Adrenal gland (tissue), 12 donors: ENCODE data around the gene CHSY3. TPM values are rescaled to one million over a fixed set of nuclear protein-coding genes. Genes with fewer than 3 reads are reported as not detected.

Source experiments
- DNase-seq, 7 donors: peaks; one replicate each; pipeline ENCODE4 v3.0.0-alpha.2; 2019 to 2020
- H3K27ac ChIP-seq, 5 donors: fragments of 200-600 bp; sonication (generic) in 4 of 5; 1 replicate in 3 of 5; 2 replicates in 2 of 5; pipeline versions ENCODE4 v1.5.1 to v1.8.0; 2016 to 2020; ENCODE audit warnings: mild to moderate bottlenecking in 1 of 5
- H3K27me3 ChIP-seq: fragments of 200-600 bp; 2 replicates; pipeline ENCODE4 v1.8.0; 2021
- H3K36me3 ChIP-seq, 2 donors: fragments of 200-600 bp; replicated peaks in 1 of 2; 1 replicate in 1 of 2; 2 replicates in 1 of 2; pipeline versions ENCODE4 v1.5.1 to v1.8.0; 2018 to 2022
- H3K4me1 ChIP-seq, 2 donors: fragments of 200-600 bp; replicated peaks in 1 of 2; 1 replicate in 1 of 2; 2 replicates in 1 of 2; pipeline versions ENCODE4 v1.5.1 to v1.8.0; 2018 to 2021
- H3K4me3 ChIP-seq, 4 donors: fragments of 200-600 bp; sonication (generic) in 3 of 4; one replicate each; pipeline ENCODE4 v1.5.1; 2016 to 2018
- H3K9me3 ChIP-seq, 3 donors: fragments of 200-600 bp; sonication (generic) in 1 of 3; replicated peaks in 1 of 3; 1 replicate in 2 of 3; 2 replicates in 1 of 3; pipeline versions ENCODE4 v1.5.1 to v1.8.0; 2016 to 2021
- CTCF ChIP-seq, 6 experiments: fragments of 450-650 bp in 4 of 6; fragments of 200-600 bp in 2 of 6; sonication (generic) in 1 of 6; IDR thresholded peaks; 1 replicate in 5 of 6; 2 replicates in 1 of 6; pipeline versions ENCODE4 v1.5.1 to v1.8.0; 2016 to 2021; ENCODE audit warnings: antibody characterized with exemption in 6 of 6, mild to moderate bottlenecking in 2 of 6, moderate library complexity in 1 of 6
- POLR2A ChIP-seq, 2 donors: fragments of 450-650 bp; IDR thresholded peaks; one replicate each; pipeline ENCODE4 v1.6.1; 2017; ENCODE audit warnings: antibody characterized with exemption in 2 of 2, mild to moderate bottlenecking in 2 of 2, moderate library complexity in 1 of 2
- WGBS, 4 donors: extraction: QIAGEN DNeasy Blood & Tissue Kit in 2 of 4; methylation state at CpG; one replicate each; pipeline versions ENCODE4 v1.1.5 to v1.1.7; 2013 to 2017; 5-methylcytosine and 5-hydroxymethylcytosine counted together
- intact Hi-C, 2 donors: fragments of 100-400 bp; cut with DNase I; formaldehyde crosslinking; loops; one replicate each; pipeline versions ENCODE4 v1.14.1 to v1.15.0; 2022 to 2023
- polyA plus RNA-seq, 3 donors: library from polyadenylated mRNA; stranded (reverse); fragments of 200-250 nt in 2 of 3; fragments of 350-450 nt in 1 of 3; fragmentation: Illumina TruSeq in 1 of 3; extraction: RNeasy Lipid Tissue Mini Kit (QIAGEN cat#74804) in 1 of 3; gene quantifications; one replicate each; pipeline ENCODE4 v1.2.3, GENCODE V29; 2013 to 2014
- total RNA-seq, 9 donors: library from RNA; depleted of rRNA in 4 of 9; stranded (reverse); fragments of >200 nt in 4 of 9; fragments of 120-200 nt in 1 of 9; fragmentation: NEBNext Ultra II Directional in 1 of 9; extraction: Animal tissue kit (Norgen Biotek cat#: 25700) in 1 of 9; gene quantifications; one replicate each; pipeline versions ENCODE4 v1.1.0 to v1.2.4, GENCODE V29; 2013 to 2023
- donor health status: healthy with polysubstance abuse.
- donor health status: Bipolar disorder and iron deficiency.
- donor health status: DM: yes; HTN: yes; CAD: no.
- donor health status: DM: no; HTN: no; CAD: no.
- donor health status: DM: no; HTN: no; CAD: no.
- donor health status: DM: yes; HTN: yes; CAD: no.

Gene CHSY3
- total and polyA plus RNA-seq, 12 donors = 0.08 to 2.5 (median 0.80) TPM

DNA sequence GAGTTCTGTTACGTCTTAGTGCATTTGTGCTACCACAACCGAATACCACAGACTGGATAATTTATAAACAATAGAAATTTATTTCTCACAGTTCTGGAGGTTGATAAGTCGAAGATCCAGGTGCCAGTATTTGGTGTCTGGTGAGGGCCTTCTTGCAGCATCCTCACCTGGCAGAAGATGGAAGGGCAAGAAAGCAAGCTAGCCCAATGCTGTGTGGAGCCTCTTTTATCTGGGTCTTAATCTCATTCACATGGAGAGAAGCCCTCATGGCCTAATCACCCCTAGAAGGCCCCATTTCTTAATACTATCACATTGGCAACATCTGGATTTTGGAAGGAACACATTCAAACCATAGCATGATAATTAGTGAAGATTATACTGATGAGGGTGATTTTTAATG, 159.3 kb downstream of the CHSY3 start:
- no peaks in the 10 kb centered on the region for H3K9me3 ChIP-seq
- no peak overlapping the region for H3K27ac ChIP-seq
- H3K4me3 ChIP-seq = no peak overlapping the region
- DNase-seq = no peak
- no peaks in the 10 kb centered on the region for H3K36me3 ChIP-seq
- no peaks in the 10 kb centered on the region for H3K4me1 ChIP-seq
- TF ChIP-seq POLR2A (IDR thresholded peaks at IDR 0.05) (no peak), CTCF (IDR thresholded peaks at IDR 0.05) (no peak)
- H3K27me3 ChIP-seq = no peaks in the 10 kb centered on the region
- WGBS, 4 donors = 82 to 88% (median 85%) methylated on average over 3 of the region's 3 CpGs
- intact Hi-C loops = no loop called here

- Histone ChIP-seq H3K36me3 (no peaks in the 10 kb centered on the region), H3K9me3 (no peaks in the 10 kb centered on the region), H3K27me3 (no peaks in the 10 kb centered on the region), H3K27ac (no peak overlapping the region), H3K4me1 (no peaks in the 10 kb centered on the region), H3K4me3 (no peak overlapping the region)
- no peak for DNase-seq
- intact Hi-C loops = no loop called here
- TF ChIP-seq POLR2A (IDR thresholded peaks at IDR 0.05) (no peak), CTCF (IDR thresholded peaks at IDR 0.05) (no peak)
- WGBS, 4 donors = 85 to 96% (median 91%) methylated on average over 3 of the region's 3 CpGs
These were observed 160.2 kb downstream of the CHSY3 start for GRCh38 chr5:130064484-130064883.

GRCh38 chr5:130065617-130066016, 161.4 kb downstream of the CHSY3 start:
- TF ChIP-seq CTCF (IDR thresholded peaks at IDR 0.05) = no peak
- no peak for TF ChIP-seq POLR2A (IDR thresholded peaks at IDR 0.05)
- DNase-seq = no peak
- H3K27me3 ChIP-seq = no peaks in the 10 kb centered on the region
- no peaks in the 10 kb centered on the region for H3K9me3 ChIP-seq
- no peak overlapping the region for H3K4me3 ChIP-seq
- no peaks in the 10 kb centered on the region for H3K4me1 ChIP-seq
- 71 to 93% (median 83%) methylated on average over 2 of the region's 2 CpGs for WGBS, 4 donors
- no peak overlapping the region for H3K27ac ChIP-seq
- no peaks in the 10 kb centered on the region for H3K36me3 ChIP-seq
- intact Hi-C loops = no loop called here

GRCh38 chr5:130066644-130067043, 162.4 kb downstream of the CHSY3 start:
- 76 to 84% (median 80%) methylated on average over 3 of the region's 3 CpGs for WGBS, 4 donors
- H3K36me3 ChIP-seq = no peaks in the 10 kb centered on the region
- intact Hi-C loops = no loop called here
- peak in 4 of 7 donors; percentile 1 to 20 (median 10) for DNase-seq
- H3K9me3 ChIP-seq = no peaks in the 10 kb centered on the region
- H3K4me1 ChIP-seq = no peaks in the 10 kb centered on the region
- H3K27ac ChIP-seq = no peak overlapping the region
- no peak overlapping the region for H3K4me3 ChIP-seq
- H3K27me3 ChIP-seq = no peaks in the 10 kb centered on the region
- TF ChIP-seq CTCF (IDR thresholded peaks at IDR 0.05) (no peak), POLR2A (IDR thresholded peaks at IDR 0.05) (no peak)
